Mesenchymal stem cell (in vitro differentiated cells and primary cell): Measurements from ENCODE around the gene ADAMTSL3.

Source experiments
- DNase-seq: peaks from one replicate; pipeline ENCODE4 v3.0.0-alpha.2; 2013
- H2AFZ ChIP-seq: one replicate; pipeline ENCODE4 v1.6.1; 2013; ENCODE audit warnings: low read depth, mild to moderate bottlenecking, control low read depth, inconsistent platforms, low read length, moderate library complexity
- H2AK5ac ChIP-seq: 2 replicates; pipeline ENCODE4 v1.6.1; 2013; ENCODE audit warnings: low read length, moderate library complexity, mild to moderate bottlenecking, inconsistent platforms; ENCODE audit not compliant: severe bottlenecking
- H2BK120ac ChIP-seq: one replicate; pipeline ENCODE4 v1.6.1; 2013; ENCODE audit warnings: low read depth, mild to moderate bottlenecking, inconsistent platforms, low read length, moderate library complexity
- H2BK12ac ChIP-seq, 2 experiments: one replicate each; pipeline ENCODE4 v1.6.1; 2013; ENCODE audit warnings: inconsistent platforms in 2 of 2, low read length in 2 of 2, mild to moderate bottlenecking in 2 of 2, moderate library complexity in 2 of 2, control low read depth in 1 of 2
- H2BK15ac ChIP-seq: one replicate; pipeline ENCODE4 v1.6.1; 2013; ENCODE audit warnings: mild to moderate bottlenecking, low read depth, inconsistent platforms; ENCODE audit not compliant: poor library complexity, severe bottlenecking
- H2BK5ac ChIP-seq: 2 replicates; pipeline ENCODE4 v1.6.1; 2013; ENCODE audit warnings: low read depth, mild to moderate bottlenecking, low read length, control low read depth, inconsistent platforms; ENCODE audit not compliant: poor library complexity, severe bottlenecking
- H3K14ac ChIP-seq, 2 experiments: one replicate each; pipeline ENCODE4 v1.6.1; 2013; ENCODE audit warnings: inconsistent platforms in 2 of 2, low read length in 2 of 2, control low read depth in 1 of 2, mild to moderate bottlenecking in 1 of 2, moderate library complexity in 1 of 2
- H3K18ac ChIP-seq, 2 experiments: one replicate each; pipeline ENCODE4 v1.6.1; 2013; ENCODE audit warnings: inconsistent platforms in 2 of 2, low read length in 2 of 2, control low read depth in 1 of 2, low read depth in 1 of 2, mild to moderate bottlenecking in 1 of 2
- H3K23ac ChIP-seq, 2 experiments: one replicate each; pipeline ENCODE4 v1.6.1; 2013; ENCODE audit warnings: inconsistent platforms in 2 of 2, low read length in 2 of 2, mild to moderate bottlenecking in 2 of 2, moderate library complexity in 2 of 2, control low read depth in 1 of 2
- H3K27ac ChIP-seq: 2 replicates; pipeline ENCODE4 v1.5.1; 2013; ENCODE audit warnings: mild to moderate bottlenecking, moderate library complexity, low read length, control low read depth, inconsistent platforms; ENCODE audit not compliant: poor library complexity, severe bottlenecking
- H3K27me3 ChIP-seq, 2 experiments: 2 replicates each; pipeline versions ENCODE4 v1.6.1 to v1.7.0; 2013; ENCODE audit warnings: low read length in 2 of 2, mild to moderate bottlenecking in 2 of 2, moderate library complexity in 2 of 2, control low read depth in 1 of 2, inconsistent platforms in 1 of 2; ENCODE audit not compliant: control insufficient read depth in 1 of 2, insufficient read depth in 1 of 2
- H3K36me3 ChIP-seq, 2 experiments: 2 replicates each; pipeline versions ENCODE4 v1.6.1 to v1.7.0; 2013; ENCODE audit warnings: low read length in 2 of 2, control low read depth in 1 of 2, inconsistent platforms in 1 of 2, low read depth in 1 of 2, mild to moderate bottlenecking in 1 of 2; ENCODE audit not compliant: insufficient read depth in 2 of 2, control insufficient read depth in 1 of 2
- H3K4ac ChIP-seq, 2 experiments: one replicate each; pipeline ENCODE4 v1.6.1; 2013; ENCODE audit warnings: inconsistent platforms in 2 of 2, low read length in 2 of 2, mild to moderate bottlenecking in 2 of 2, moderate library complexity in 2 of 2, control low read depth in 1 of 2, low read depth in 1 of 2
- H3K4me1 ChIP-seq: 2 replicates; pipeline ENCODE4 v1.6.1; 2013; ENCODE audit warnings: low read depth, low read length, control low read depth; ENCODE audit not compliant: control insufficient read depth, insufficient read depth
- H3K4me2 ChIP-seq: 2 replicates; pipeline ENCODE4 v1.6.1; 2013; ENCODE audit warnings: low read length, mild to moderate bottlenecking, inconsistent platforms; ENCODE audit not compliant: poor library complexity, severe bottlenecking
- H3K4me3 ChIP-seq, 2 experiments: 2 replicates each; pipeline versions ENCODE4 v1.5.1 to v1.7.0; 2013; ENCODE audit warnings: low read length in 2 of 2, mild to moderate bottlenecking in 2 of 2, control low read depth in 1 of 2, low read depth in 1 of 2; ENCODE audit not compliant: insufficient read depth in 1 of 2
- H3K79me1 ChIP-seq: replicated peaks from 2 replicates; pipeline ENCODE4 v1.6.1; 2013; ENCODE audit warnings: mild to moderate bottlenecking, control low read depth, low read length, inconsistent platforms; ENCODE audit not compliant: poor library complexity, severe bottlenecking
- H3K9ac ChIP-seq: 2 replicates; pipeline ENCODE4 v1.7.0; 2013; ENCODE audit warnings: mild to moderate bottlenecking, low read length, moderate library complexity
- H3K9me3 ChIP-seq: 2 replicates; pipeline ENCODE4 v1.7.0; 2013; ENCODE audit warnings: mild to moderate bottlenecking, low read length; ENCODE audit not compliant: control insufficient read depth
- H4K8ac ChIP-seq: one replicate; pipeline ENCODE4 v1.6.1; 2013; ENCODE audit warnings: inconsistent platforms, mild to moderate bottlenecking, low read length, moderate library complexity
- H4K91ac ChIP-seq: one replicate; pipeline ENCODE4 v1.6.1; 2013; ENCODE audit warnings: mild to moderate bottlenecking, low read length, inconsistent platforms
- WGBS: methylation state at CpG from one replicate; pipeline ENCODE4 v1.1.7; 2013; ENCODE audit warnings: mixed read lengths; 5-methylcytosine and 5-hydroxymethylcytosine counted together

Gene ADAMTSL3

GRCh38 chr15:83610132-83610531 lies 43.8 kb upstream of the ADAMTSL3 start:
- no peak overlapping the region for H2BK5ac ChIP-seq
- no peak overlapping the region for H2BK15ac ChIP-seq
- H3K27me3 ChIP-seq: peaks cover 0 to 3% of the 10 kb centered on the region in 2 experiments
- no peak overlapping the region for H3K4me2 ChIP-seq
- no peak overlapping the region for H2BK12ac ChIP-seq
- 65% methylated on average over 3 of the region's 3 CpGs for WGBS
- H4K8ac ChIP-seq: no peak overlapping the region
- H3K79me1 ChIP-seq: no peaks in the 10 kb centered on the region
- no peak overlapping the region for H3K4me3 ChIP-seq
- H3K9ac ChIP-seq: no peak overlapping the region
- no peak overlapping the region for H2AK5ac ChIP-seq
- no peaks in the 10 kb centered on the region for H3K4me1 ChIP-seq
- no peak overlapping the region for H3K14ac ChIP-seq
- H3K4ac ChIP-seq: no peak overlapping the region
- no peaks in the 10 kb centered on the region for H3K36me3 ChIP-seq
- no peak overlapping the region for H4K91ac ChIP-seq
- H3K9me3 ChIP-seq: no peaks in the 10 kb centered on the region
- H2AFZ ChIP-seq: no peak overlapping the region
- DNase-seq: no peak
- no peak overlapping the region for H2BK120ac ChIP-seq
- H3K23ac ChIP-seq: no peak overlapping the region
- H3K27ac ChIP-seq: no peak overlapping the region
- H3K18ac ChIP-seq: no peak overlapping the region

DNA sequence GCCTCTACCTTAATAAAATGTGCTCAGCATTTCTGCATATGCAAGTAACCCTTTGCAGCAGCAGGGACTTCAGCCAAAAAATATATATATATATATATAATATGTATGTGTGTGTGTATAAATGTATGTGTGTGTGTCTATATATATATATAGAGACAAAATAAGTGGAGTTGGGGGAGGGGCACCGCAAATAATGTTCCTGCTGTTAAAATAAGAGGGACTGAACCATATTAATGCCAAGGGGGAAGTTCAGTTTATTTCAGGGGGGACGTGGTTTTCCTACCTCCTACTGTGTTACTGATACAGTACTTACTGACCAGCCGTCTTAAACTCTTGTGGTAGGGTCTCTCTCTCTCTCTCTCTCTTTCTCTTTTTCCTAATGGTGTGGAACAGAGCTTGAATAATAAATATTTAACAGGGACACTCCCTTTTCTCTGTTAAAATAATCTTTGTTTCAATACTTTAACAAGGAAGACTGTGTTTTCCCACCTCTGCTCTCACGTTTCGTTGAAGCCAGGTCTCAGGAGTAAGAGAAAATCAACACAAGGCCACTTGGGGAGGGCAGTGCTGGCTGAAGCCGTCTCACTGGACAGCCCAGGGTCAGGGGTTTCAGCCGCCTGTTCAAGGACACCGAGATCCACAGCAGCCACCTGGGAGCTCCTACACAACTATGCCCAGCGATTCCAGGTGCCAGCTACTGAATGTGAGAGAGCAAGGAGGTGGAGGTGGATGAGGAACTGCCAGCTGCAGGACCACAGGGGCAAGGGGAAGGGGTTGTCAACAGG lies 42.8 kb upstream of the ADAMTSL3 start:
- Histone ChIP-seq H3K4me1 (no peaks in the 10 kb centered on the region), H3K4me3 (no peak overlapping the region), H3K27me3 (peaks cover 0 to 3% of the 10 kb centered on the region in 2 experiments), H2BK120ac (no peak overlapping the region), H3K79me1 (no peaks in the 10 kb centered on the region), H2AK5ac (no peak overlapping the region), H3K9ac (no peak overlapping the region), H4K8ac (no peak overlapping the region), H4K91ac (no peak overlapping the region), H3K14ac (no peak overlapping the region), H2AFZ (no peak overlapping the region), H3K36me3 (no peaks in the 10 kb centered on the region), H2BK5ac (no peak overlapping the region), H3K4me2 (no peak overlapping the region), H3K9me3 (no peaks in the 10 kb centered on the region), H2BK12ac (no peak overlapping the region), H3K27ac (no peak overlapping the region), H3K18ac (no peak overlapping the region), H3K23ac (no peak overlapping the region), H3K4ac (no peak overlapping the region), H2BK15ac (no peak overlapping the region)
- 84% methylated on average over 7 of the region's 9 CpGs for WGBS
- no peak for DNase-seq

DNA sequence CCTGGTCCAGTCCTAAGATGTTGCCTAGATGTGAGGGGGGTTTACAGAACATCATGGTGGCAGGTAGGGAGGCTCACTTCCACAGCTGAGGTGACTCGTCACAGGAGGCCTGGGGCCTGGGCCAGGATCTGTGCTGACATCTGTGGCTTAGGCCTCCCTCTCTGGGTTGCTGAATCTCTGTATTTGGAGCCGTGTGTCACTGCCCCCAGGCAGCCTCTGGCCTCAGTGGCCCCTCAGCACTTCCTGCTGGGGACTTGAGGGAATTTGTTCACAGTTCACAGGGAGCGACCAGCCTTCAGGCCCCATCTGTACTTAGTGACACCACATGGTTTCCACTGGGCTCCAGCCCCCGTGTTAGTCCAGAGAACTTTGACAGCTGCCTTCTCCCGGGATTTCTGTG lies 41.7 kb upstream of the ADAMTSL3 start:
- H3K9ac ChIP-seq: no peak overlapping the region
- peak overlapping the region; percentile 52 for H2BK15ac ChIP-seq
- peaks cover 0 to 3% of the 10 kb centered on the region in 2 experiments for H3K27me3 ChIP-seq
- no peaks in the 10 kb centered on the region for H3K9me3 ChIP-seq
- H2AFZ ChIP-seq: no peak overlapping the region
- H3K4me2 ChIP-seq: no peak overlapping the region
- H3K18ac ChIP-seq: no peak overlapping the region
- no peak for DNase-seq
- no peak overlapping the region for H2BK5ac ChIP-seq
- H3K23ac ChIP-seq: no peak overlapping the region
- no peaks in the 10 kb centered on the region for H3K4me1 ChIP-seq
- no peak overlapping the region for H4K8ac ChIP-seq
- H2BK12ac ChIP-seq: no peak overlapping the region
- H2AK5ac ChIP-seq: no peak overlapping the region
- H3K36me3 ChIP-seq: no peaks in the 10 kb centered on the region
- no peaks in the 10 kb centered on the region for H3K79me1 ChIP-seq
- 74% methylated on average over 5 of the region's 5 CpGs for WGBS
- H2BK120ac ChIP-seq: no peak overlapping the region
- H3K14ac ChIP-seq: no peak overlapping the region
- H3K4ac ChIP-seq: no peak overlapping the region
- H4K91ac ChIP-seq: peak overlapping the region; percentile 27
- H3K27ac ChIP-seq: no peak overlapping the region
- H3K4me3 ChIP-seq: no peak overlapping the region

- no peak overlapping the region for H2AK5ac ChIP-seq
These were observed 40.9 kb upstream of the ADAMTSL3 start for GRCh38 chr15:83612898-83613635.

More at GRCh38 chr15:83612898-83613635, 40.9 kb upstream of the ADAMTSL3 start:
- no peak overlapping the region for H2BK12ac ChIP-seq
- H3K36me3 ChIP-seq: no peaks in the 10 kb centered on the region
- no peak overlapping the region for H2BK15ac ChIP-seq
- no peak overlapping the region for H3K23ac ChIP-seq
- no peaks in the 10 kb centered on the region for H3K79me1 ChIP-seq
- H3K9me3 ChIP-seq: no peaks in the 10 kb centered on the region
- H3K4me3 ChIP-seq: no peak overlapping the region
- H3K4ac ChIP-seq: no peak overlapping the region
- H2BK120ac ChIP-seq: no peak overlapping the region
- H2BK5ac ChIP-seq: no peak overlapping the region
- DNase-seq: no peak
- no peak overlapping the region for H4K91ac ChIP-seq
- peaks cover 0 to 3% of the 10 kb centered on the region in 2 experiments for H3K27me3 ChIP-seq
- no peak overlapping the region for H3K14ac ChIP-seq
- H4K8ac ChIP-seq: no peak overlapping the region
- no peak overlapping the region for H2AFZ ChIP-seq
- 94% methylated on average over 2 of the region's 2 CpGs for WGBS
- no peak overlapping the region for H3K9ac ChIP-seq
- no peak overlapping the region for H3K27ac ChIP-seq
- no peak overlapping the region for H3K18ac ChIP-seq
- H3K4me2 ChIP-seq: no peak overlapping the region
- no peaks in the 10 kb centered on the region for H3K4me1 ChIP-seq
